Measurements from ENCODE around the gene GRIN1. TPM values are rescaled to one million over a fixed set of nuclear protein-coding genes. Genes with fewer than 3 reads are reported as not detected.

Gene GRIN1
- total and polyA plus RNA-seq, 2 donors (not counting 3 experiments of a cell fraction or from before 2014, with no cell fraction given), result not detected

DNA sequence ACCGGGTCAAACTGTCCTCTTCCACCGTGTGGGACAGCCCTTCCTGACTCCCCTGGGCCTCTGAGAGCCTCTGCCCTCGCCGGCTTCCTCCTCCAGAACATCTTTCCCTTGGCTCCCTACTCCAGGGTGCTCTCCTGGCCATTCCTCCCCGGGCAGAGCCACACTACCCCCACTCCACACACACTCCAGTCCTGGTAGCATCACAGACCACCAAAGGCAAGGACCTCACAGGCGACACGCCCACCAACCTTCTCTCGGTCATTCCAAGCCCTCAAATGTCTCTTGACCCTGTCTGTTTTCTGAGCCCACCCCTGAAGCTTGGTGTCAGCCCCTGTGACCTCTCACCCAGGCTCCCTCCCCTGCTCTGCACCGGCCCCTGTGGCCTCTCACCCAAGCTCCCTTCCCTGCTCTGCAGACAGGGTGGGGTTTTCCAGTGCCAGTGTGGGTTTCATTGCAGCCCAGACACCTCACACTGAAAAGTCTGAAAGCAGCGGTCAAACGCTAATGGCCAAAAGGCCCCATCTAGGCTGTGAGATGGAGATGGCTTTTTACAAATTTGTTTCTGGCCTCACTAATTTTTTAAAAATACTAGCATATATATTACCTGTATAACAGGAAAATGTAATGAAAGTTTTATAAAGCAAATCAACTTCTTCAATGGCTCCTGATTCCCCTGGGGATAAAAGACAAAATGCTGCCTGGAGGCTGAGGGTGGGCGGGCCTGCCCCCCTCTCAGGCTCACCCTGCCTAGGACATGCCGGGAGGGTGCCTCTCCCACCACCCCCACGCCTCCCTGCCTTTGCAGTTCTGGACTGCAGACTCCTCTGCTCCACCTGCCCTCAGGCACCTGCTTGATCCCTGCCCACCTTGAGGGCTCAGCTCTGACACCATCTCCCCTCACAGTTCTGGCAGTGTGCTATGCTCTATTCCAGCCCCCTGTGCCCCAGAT lies 20.4 kb downstream of the GRIN1 start:
- POLR2A ChIA-PET, result no interaction called here
- H3K36me3 ChIP-seq (ENCODE audit: control insufficient read depth in 2 of 2, extremely low read depth in 1 of 2, insufficient read depth in 2 of 2, low read length in 2 of 2), result no peaks in the 10 kb centered on the region
- intact Hi-C loops (cut with micrococcal nuclease), result no loop called here
- dilution Hi-C loops (cut with MboI; ENCODE audit: extremely low pct_ligation_motif_present, low sequenced_read_pairs), result no loop called here
- H4K20me1 ChIP-seq (replicated peaks; ENCODE audit: control insufficient read depth, extremely low read depth, insufficient read depth, low read length), result no peaks in the 10 kb centered on the region
- no peaks in the 10 kb centered on the region for H3K9me3 ChIP-seq (replicated peaks; ENCODE audit: control insufficient read depth, insufficient read depth, low read length)
- H3K27ac ChIP-seq (ENCODE audit: insufficient read depth, low read depth, low read length), result no peak overlapping the region
- H3K9me1 ChIP-seq (replicated peaks; ENCODE audit: control insufficient read depth, extremely low read depth, insufficient read depth, low read length), result no peaks in the 10 kb centered on the region
- H3K9ac ChIP-seq (replicated peaks; ENCODE audit: extremely low read depth, insufficient read depth, low read length), result no peak overlapping the region
- BruUV-seq (replicated peaks), result no TSS peak
- H3K4me2 ChIP-seq (ENCODE audit: insufficient read depth, low read length), result no peak overlapping the region
- FAIRE-seq (no peak), DNase-seq (ENCODE audit: low read depth, low spot score) (no peak)
- H2AFZ ChIP-seq (ENCODE audit: low read depth, low read length), result no peak overlapping the region
- H3K4me1 ChIP-seq (ENCODE audit: control insufficient read depth, extremely low read depth, insufficient read depth, low read length), result peaks cover 3% of the 10 kb centered on the region
- no peaks in the 10 kb centered on the region for H3K79me2 ChIP-seq (ENCODE audit: control insufficient read depth, insufficient read depth, low read length)
- no peak overlapping the region for H3K4me3 ChIP-seq (replicated peaks in 1 of 3; ENCODE audit: insufficient read depth in 1 of 3, low read depth in 1 of 3, low read length in 3 of 3)
- CTCF ChIA-PET, result interaction anchor here (1.8 kb wide), 1 partner anchor 17 kb away, joined by 5 read pairs; no protein-coding TSS in a partner anchor
- peaks cover 12 to 24% of the 10 kb centered on the region in 2 experiments for H3K27me3 ChIP-seq (ENCODE audit: control insufficient read depth in 2 of 2, insufficient read depth in 2 of 2, low read length in 2 of 2)
- TF ChIP-seq, protein P1, sequence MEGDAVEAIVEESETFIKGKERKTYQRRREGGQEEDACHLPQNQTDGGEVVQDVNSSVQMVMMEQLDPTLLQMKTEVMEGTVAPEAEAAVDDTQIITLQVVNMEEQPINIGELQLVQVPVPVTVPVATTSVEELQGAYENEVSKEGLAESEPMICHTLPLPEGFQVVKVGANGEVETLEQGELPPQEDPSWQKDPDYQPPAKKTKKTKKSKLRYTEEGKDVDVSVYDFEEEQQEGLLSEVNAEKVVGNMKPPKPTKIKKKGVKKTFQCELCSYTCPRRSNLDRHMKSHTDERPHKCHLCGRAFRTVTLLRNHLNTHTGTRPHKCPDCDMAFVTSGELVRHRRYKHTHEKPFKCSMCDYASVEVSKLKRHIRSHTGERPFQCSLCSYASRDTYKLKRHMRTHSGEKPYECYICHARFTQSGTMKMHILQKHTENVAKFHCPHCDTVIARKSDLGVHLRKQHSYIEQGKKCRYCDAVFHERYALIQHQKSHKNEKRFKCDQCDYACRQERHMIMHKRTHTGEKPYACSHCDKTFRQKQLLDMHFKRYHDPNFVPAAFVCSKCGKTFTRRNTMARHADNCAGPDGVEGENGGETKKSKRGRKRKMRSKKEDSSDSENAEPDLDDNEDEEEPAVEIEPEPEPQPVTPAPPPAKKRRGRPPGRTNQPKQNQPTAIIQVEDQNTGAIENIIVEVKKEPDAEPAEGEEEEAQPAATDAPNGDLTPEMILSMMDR (IDR thresholded peaks at IDR 0.05; ENCODE audit: extremely low read depth in 1 of 2, insufficient read depth in 1 of 2, low read depth in 1 of 2, low read length in 2 of 2), result no peak
- TF ChIP-seq, protein P2, sequence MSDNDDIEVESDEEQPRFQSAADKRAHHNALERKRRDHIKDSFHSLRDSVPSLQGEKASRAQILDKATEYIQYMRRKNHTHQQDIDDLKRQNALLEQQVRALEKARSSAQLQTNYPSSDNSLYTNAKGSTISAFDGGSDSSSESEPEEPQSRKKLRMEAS (IDR thresholded peaks at IDR 0.05; ENCODE audit: insufficient read depth, insufficient read length), result no peak
- TF ChIP-seq GATA2 (IDR thresholded peaks at IDR 0.05; ENCODE audit: insufficient read depth, insufficient read length, low read depth, low read length) (no peak), MYC (IDR thresholded peaks at IDR 0.05; ENCODE audit: low read depth, low read length) (no peak), EZH2 (IDR thresholded peaks at IDR 0.05; ENCODE audit: borderline replicate concordance, low read depth, low read length, severe bottlenecking) (no peak), POLR2A (IDR thresholded peaks at IDR 0.05; ENCODE audit: low read depth, low read length) (no peak), JUN (IDR thresholded peaks at IDR 0.05; ENCODE audit: borderline replicate concordance, insufficient read depth, insufficient read length, low read depth) (no peak), FOS (IDR thresholded peaks at IDR 0.05; ENCODE audit: borderline replicate concordance, insufficient read depth, low read length) (no peak), POLR2AphosphoS5 (IDR thresholded peaks at IDR 0.05; ENCODE audit: insufficient read depth, low read depth, low read length) (no peak)
